ENCODE measurements around the gene USP7. TPM values are rescaled to one million over a fixed set of nuclear protein-coding genes. Genes with fewer than 3 reads are reported as not detected.

Gene USP7
- total and polyA plus RNA-seq, 8 donors = 13.0 to 56.5 (median 39.8) TPM

DNA sequence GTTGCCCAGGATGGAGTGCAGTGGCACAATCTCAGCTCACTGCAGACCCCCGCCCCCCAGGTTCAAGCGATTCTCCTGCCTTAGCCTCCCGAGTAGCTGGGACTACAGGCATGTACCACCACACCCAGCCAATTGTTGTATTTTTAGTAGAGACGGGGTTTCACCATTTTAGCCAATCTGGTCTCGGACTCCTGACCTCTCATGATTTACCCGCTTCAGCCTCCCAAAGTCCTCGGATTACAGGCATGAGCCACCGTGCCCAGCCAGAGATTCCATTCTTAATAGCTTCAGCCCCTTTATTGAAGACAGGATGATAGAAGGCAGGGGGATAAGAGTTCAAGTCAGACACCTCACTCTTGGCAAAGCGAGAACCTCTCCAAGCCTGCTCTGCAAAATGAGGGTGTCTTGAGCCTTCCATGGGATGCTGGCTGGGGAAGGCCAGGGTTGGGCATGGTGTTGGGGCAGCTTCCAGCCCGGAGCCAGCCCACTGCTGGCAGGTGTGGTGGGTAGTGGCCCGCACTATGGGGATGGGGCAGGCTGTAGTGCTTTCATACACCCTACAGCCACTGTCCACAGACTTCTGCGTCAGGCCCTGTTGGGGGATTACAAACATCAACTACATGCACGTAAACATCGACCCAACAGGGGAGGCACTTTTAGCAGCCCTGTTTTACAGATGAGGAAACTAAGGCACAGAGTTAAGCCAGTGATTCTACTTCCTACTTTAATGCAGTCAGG is 98.4 kb downstream of the USP7 start:
- TF ChIP-seq, protein P1, sequence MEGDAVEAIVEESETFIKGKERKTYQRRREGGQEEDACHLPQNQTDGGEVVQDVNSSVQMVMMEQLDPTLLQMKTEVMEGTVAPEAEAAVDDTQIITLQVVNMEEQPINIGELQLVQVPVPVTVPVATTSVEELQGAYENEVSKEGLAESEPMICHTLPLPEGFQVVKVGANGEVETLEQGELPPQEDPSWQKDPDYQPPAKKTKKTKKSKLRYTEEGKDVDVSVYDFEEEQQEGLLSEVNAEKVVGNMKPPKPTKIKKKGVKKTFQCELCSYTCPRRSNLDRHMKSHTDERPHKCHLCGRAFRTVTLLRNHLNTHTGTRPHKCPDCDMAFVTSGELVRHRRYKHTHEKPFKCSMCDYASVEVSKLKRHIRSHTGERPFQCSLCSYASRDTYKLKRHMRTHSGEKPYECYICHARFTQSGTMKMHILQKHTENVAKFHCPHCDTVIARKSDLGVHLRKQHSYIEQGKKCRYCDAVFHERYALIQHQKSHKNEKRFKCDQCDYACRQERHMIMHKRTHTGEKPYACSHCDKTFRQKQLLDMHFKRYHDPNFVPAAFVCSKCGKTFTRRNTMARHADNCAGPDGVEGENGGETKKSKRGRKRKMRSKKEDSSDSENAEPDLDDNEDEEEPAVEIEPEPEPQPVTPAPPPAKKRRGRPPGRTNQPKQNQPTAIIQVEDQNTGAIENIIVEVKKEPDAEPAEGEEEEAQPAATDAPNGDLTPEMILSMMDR (IDR thresholded peaks at IDR 0.05) = no peak
- 90 to 92% methylated on average over 14 of the region's 14 CpGs for WGBS, 2 donors
- no peak overlapping the region for H3K4me3 ChIP-seq

DNA sequence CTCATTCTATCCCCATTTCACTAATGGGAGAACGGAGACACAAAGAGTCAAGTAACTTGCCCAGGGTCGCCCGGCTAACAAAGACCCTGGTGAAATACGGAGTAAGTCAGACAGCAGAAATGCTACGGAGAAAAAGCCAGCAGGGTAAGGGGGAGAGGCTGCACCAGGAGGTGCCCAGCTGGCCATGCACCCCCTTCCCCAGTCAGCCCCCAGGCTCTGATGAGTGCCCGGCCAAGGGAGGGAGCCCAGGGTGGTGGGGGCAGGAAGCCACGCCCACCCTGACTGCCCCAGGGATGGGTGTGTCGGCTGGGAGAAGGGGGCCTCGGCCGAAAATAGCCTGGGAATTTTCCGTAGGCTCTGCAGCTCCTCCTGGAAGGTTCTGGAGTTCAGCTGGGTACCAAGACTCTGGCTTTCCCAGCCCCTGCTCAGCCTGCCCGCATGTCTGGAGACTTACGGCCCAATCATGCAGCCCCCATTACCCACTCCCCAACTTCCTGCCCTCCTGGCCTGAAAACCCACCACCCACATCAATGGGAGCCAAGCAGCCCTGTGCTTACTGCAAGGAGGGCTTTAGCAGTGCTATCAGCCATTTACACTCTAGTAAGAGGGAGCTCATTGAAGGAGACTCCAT is 99.1 kb downstream of the USP7 start:
- intact Hi-C loops (cut with DNase I) = no loop called here
- DNase-seq = peak in 2 of 6 donors; percentile 33 to 73
- TF ChIP-seq, protein P1 (IDR thresholded peaks at IDR 0.05) = no peak
- Histone ChIP-seq H3K27ac (peak overlapping the region; percentile 11 to 89 (median 60)), H3K36me3 (no peaks in the 10 kb centered on the region), H3K9me3 (no peaks in the 10 kb centered on the region), H3K4me3 (no peak overlapping the region), H3K4me1 (peaks cover 11 to 67% (median 31%) of the 10 kb centered on the region in 3 donors), H3K27me3 (no peaks in the 10 kb centered on the region)
- no peak for ATAC-seq
- no peak for FAIRE-seq
- 27 to 33% methylated on average over 13 of the region's 13 CpGs for WGBS, 2 donors

More for the DNA sequence above, 98.4 kb downstream of the USP7 start:
- H3K27me3 ChIP-seq = no peaks in the 10 kb centered on the region
- intact Hi-C loops (cut with DNase I) = no loop called here
- H3K4me1 ChIP-seq = peaks cover 11 to 64% (median 31%) of the 10 kb centered on the region in 3 donors
- no peak for FAIRE-seq
- DNase-seq = peak in 1 of 6 donors; percentile 29
- peak overlapping the region in 2 of 4 donors; percentile 69 to 89 for H3K27ac ChIP-seq
- no peaks in the 10 kb centered on the region for H3K36me3 ChIP-seq
- ATAC-seq = no peak
- H3K9me3 ChIP-seq = no peaks in the 10 kb centered on the region

DNA sequence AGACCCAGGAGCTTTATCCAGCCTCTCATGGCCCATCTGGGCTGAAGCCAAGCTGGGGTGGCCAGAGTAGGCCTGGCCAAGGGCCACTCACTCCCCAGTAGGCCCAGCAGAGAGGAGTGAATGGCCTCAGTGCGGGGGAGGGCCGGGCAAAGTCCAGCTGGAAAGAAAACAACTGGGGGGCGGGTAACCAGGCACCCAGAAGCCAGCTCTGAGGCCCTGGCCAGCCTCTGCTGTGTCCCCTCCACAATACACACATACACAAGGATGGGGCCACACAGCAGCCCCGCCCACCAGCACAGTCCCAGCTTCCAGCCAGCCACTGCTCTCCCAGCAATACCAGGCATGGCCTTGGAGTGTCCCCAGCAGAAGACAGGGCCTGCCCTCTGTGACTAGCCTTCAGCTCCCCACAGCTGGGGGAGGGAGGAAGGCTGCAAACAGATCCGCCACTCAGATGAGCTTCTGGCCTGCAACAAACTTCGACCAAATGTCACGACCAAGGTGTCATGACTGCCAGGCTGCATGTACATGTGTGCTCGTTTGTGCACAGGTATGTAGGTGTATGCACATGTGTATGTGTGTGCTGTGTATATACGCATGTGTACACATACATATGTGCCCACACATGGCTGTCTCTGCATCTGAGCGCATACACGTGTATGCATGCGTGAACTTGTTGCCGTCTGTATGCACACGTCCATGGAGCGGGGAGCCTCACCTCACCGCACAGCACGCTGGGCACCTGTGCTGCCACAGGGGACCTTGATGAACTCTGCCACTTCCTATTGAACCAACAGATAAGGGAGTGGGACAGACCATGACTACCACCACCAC is 99.9 kb downstream of the USP7 start:
- peaks cover 11 to 63% (median 28%) of the 10 kb centered on the region in 3 donors for H3K4me1 ChIP-seq
- no peak for FAIRE-seq

DNA sequence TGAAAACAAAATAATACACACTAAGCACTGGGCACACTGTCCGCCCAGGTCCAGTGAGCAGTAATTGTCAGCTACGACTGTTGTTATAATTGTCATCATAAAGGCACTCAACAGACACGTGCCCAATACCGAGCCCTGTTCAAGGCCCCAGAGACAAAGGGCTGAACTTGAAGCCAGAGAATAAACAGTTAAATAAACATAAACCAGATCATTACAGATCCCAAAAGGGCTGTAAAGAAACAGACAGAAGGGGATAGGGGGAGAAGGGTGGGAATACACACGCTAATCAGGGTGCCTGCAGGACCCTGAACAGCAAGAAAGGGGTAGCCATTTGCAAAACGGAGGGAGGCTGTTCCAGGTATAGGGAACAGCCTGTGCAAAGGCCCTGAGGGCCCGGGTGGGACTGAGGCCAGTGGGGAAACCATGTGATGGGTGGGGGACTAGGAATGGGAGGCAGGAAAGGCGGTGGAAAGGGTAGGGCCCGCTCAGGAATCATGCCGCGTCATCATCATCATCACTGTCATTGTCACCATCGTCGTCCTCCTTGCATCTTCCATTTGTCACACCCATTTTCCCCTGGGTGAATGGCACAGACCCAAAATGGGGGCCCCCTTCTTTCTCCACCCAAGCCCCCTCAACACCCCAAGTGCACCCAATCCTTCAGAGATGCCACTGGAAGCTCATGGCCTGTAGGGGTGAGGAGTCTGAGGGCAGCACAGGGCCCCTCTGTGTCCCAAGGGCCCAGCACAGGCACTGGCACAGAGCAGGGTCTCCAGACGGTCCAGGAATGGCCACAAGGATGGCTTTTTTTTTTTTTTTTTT is 101.2 kb downstream of the USP7 start:
- H3K4me1 ChIP-seq = peaks cover 11 to 63% (median 28%) of the 10 kb centered on the region in 3 donors
- H3K36me3 ChIP-seq = peaks cover 0 to 8% (median 0%) of the 10 kb centered on the region in 3 donors
- no peaks in the 10 kb centered on the region for H3K9me3 ChIP-seq
- FAIRE-seq = no peak
- DNase-seq = peak in 2 of 6 donors; percentile 43 to 67
- intact Hi-C loops (cut with DNase I) = no loop called here
- WGBS, 2 donors = 70 to 74% methylated on average over 13 to 14 of the region's 14 CpGs
- no peak overlapping the region for H3K4me3 ChIP-seq
- H3K27me3 ChIP-seq = no peaks in the 10 kb centered on the region
- TF ChIP-seq, protein P1 (IDR thresholded peaks at IDR 0.05) = no peak
- H3K27ac ChIP-seq = peak overlapping the region; percentile 51 to 89 (median 60)
- no peak for ATAC-seq

More for the DNA sequence above, 99.9 kb downstream of the USP7 start:
- intact Hi-C loops (cut with DNase I) = no loop called here
- no peak overlapping the region for H3K4me3 ChIP-seq
- H3K27me3 ChIP-seq = no peaks in the 10 kb centered on the region
- 14 to 17% methylated on average over 17 of the region's 17 CpGs for WGBS, 2 donors
- peak; percentile 81 to 95 (median 90) for DNase-seq
- H3K27ac ChIP-seq = peak overlapping the region; percentile 51 to 89 (median 60)
- H3K9me3 ChIP-seq = no peaks in the 10 kb centered on the region
- TF ChIP-seq, protein P1 (IDR thresholded peaks at IDR 0.05) = no peak
- H3K36me3 ChIP-seq = no peaks in the 10 kb centered on the region
- ATAC-seq = peak; percentile 62 to 76 (median 70)
